Fibroblast of skin of back (primary cell): Measurements from ENCODE around the gene ALDH9A1. TPM values are rescaled to one million over a fixed set of nuclear protein-coding genes. Genes with fewer than 3 reads are reported as not detected.
"Not testable (repeated sequence)": the region's sequence is repeated elsewhere in the genome, so short reads cannot be mapped to it uniquely, and the experiment has no call there.

Experiments
- DNase-seq: peaks from one replicate; pipeline ENCODE4 v3.0.0-alpha.2; 2013
- polyA plus RNA-seq, 2 experiments: library from polyadenylated mRNA; unstranded; fragments of 120-200 nt; gene quantifications; one replicate each; pipeline ENCODE4 v1.2.1, GENCODE V29; 2013; ENCODE audit not compliant: insufficient read length in 2 of 2

The ALDH9A1 gene
- 42.1 TPM for polyA plus RNA-seq (2013, experiment 1 of 2; ENCODE audit: insufficient read length)
- 25.3 TPM for polyA plus RNA-seq (2013, experiment 2 of 2; ENCODE audit: insufficient read length)

- DNase-seq, result peak; percentile 89
These were observed at the start of gene ALDH9A1 for GRCh38 chr1:165697881-165698760. Gene ALDH9A1 (minus strand): TSS chr1:165698562. CDS start chr1:165698558, 4 bp downstream.

DNA sequence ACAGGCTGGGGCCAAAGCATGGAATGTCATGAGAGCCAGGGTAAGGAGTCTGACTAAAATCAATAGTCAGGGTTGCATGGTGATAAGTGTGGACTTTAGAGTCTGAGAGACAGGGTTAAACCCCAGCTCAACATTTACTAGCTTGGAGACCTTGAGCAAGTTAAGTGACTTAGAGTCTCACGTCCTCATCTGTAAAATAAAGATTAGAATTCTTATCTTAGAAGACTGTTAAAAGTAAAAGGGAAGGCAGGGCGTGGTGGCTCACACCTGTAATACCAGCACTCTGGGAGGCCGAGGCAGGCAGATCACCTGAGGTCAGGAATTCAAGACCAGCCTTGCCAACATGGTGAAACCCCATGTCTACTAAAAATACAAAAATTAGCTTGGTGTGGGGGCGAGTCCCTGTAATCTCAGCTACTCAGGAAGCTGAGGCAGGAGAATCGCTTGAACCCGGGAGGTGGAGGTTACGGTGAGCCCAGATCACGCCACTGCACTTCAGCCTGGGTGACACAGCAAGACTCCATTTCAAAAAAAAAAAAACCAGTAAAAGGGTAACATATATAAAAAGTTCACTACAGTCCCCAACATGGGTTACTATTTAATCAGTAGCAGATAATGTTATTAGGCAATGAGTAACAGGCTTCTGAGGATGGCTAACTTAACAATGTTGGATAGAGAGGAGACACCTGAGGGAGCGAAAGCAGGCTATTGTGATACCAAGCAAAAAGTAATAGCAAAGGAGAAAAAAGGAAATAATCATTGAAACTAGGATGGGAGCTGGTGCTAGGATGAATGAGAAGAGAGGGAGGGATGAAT, 49.5 kb upstream of the ALDH9A1 start:
- DNase-seq, result no peak

GRCh38 chr1:165744913-165745312, 46.6 kb upstream of the ALDH9A1 start:
- DNase-seq, result not testable (repeated sequence)

DNA sequence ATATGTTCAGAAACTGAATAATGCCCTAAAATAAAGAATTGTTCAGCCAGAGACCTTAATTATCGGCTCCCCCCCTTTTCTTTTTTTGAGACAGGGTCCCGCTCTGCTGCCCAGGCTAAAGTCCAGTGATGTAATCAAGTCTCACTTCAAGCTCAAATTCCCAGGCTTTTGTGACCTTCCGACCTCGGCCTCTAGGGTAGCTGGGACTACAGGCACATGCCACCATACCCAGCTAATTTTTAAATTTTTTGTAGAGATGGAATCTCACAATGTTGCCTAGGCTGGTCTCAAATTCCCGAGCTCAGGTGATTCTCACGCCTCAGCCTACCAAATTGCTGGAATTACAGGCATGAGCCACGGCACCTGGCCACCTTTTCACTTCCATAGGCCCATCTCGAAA, 43.8 kb upstream of the ALDH9A1 start:
- DNase-seq, result no peak

- DNase-seq, result no peak
These were observed 40.4 kb upstream of the ALDH9A1 start for GRCh38 chr1:165738794-165739193.

GRCh38 chr1:165737196-165737595, 38.8 kb upstream of the ALDH9A1 start:
- peak; percentile 21 for DNase-seq

DNA sequence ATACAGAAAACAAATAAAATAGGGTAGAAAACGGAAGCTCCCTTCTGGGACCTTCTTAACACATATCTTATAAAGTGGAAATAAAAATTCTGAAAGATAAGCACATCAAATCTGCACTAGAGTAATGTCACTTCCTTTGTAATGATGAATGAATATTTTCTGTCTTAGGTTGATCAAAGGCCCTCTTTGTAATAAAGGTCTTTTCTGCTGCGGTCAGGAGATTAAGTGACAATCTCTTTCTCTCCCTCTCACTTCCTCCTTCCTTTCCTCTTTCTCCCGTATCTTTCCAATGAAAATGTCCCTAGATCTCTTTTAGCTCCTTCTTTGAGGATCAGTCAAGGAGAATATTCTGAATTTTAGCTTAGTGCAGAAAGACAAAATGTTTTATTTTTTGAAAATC, 36.5 kb upstream of the ALDH9A1 start:
- DNase-seq, result no peak

GRCh38 chr1:165726841-165727240, 28.5 kb upstream of the ALDH9A1 start:
- DNase-seq, result no peak

GRCh38 chr1:165726169-165726568, 27.8 kb upstream of the ALDH9A1 start:
- DNase-seq, result no peak

GRCh38 chr1:165717918-165718515, 19.7 kb upstream of the ALDH9A1 start:
- peak; percentile 63 for DNase-seq

- DNase-seq, result not testable (repeated sequence)
These were observed 18.1 kb upstream of the ALDH9A1 start for GRCh38 chr1:165716265-165717051.

DNA sequence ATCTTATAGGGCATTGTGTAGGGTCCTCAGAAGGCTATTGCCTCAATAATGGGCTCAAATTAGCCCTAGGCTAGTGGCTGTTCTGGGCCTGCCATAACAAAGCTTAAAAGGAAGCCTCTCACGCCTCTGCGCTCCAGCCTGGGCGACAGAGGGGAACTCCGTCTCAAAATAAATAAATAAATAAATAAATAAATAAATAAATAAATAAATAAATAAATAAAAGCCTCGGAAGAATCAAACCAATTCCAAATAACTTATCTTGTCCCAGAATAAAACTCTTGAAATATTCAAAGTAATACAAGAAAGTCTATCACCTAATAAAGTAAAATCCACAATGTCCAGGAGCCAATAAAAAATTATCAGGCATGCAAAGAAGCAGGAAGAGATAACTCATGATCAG, 14.4 kb upstream of the ALDH9A1 start:
- DNase-seq, result no peak

GRCh38 chr1:165707984-165708706, 9.8 kb upstream of the ALDH9A1 start:
- no peak for DNase-seq

DNA sequence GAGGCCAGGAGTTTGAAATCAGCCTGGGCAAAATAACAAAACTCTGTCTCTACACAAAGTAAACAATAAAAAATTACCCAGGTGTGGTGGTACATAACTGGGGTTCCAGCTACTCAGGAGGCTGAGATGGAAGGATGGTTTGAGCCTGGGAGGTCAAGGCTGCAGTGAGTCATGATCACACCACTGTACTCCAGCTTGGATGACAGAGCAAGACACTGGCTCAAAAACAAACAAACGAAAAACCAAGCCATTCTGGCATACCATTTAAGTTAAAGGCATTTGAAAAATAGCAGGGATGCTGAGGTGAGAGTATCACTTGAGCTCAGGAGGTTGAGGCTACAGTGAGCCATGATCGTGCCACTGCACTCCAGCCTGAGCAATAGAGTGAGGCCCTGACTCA, 5.3 kb upstream of the ALDH9A1 start:
- DNase-seq, result no peak

- not testable (repeated sequence) for DNase-seq
These were observed 3.6 kb upstream of the ALDH9A1 start for GRCh38 chr1:165701922-165702321.

DNA sequence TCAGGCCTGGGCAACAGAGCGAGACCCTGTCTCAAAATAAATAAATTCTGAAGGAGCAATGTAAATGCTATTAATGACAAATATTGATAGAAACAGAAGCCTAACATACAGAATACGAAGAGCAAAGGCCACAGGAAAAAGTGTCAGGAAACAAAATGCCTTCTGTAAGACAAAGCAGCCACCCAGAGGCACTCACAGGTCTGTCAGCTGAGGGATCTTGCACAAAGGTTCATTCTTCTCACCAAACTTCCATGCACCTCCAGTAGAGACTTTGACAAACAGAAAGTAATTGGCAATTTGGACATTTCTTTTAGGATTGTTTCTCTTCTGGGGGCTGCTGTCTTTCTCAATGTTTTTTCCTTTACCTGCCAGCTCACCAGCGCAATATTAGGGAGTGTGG, 1.2 kb upstream of the ALDH9A1 start:
- no peak for DNase-seq

DNA sequence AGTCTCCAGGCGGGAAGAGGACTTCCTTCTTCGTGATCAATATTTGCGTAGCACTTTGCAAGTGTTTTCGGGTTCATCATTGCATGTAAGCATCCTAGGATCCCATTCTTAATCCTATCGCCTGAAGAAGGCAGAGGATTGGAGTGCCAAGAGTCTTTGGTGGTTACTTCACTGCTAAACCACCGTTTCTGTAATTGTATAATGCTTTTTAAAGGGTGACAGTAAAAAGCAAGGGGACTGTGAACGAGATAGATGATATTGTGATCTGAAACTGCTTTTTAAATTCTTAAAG, 345 bp upstream of the ALDH9A1 start:
- DNase-seq, result no peak

- DNase-seq, result no peak
These were observed 876 bp downstream of the ALDH9A1 start for GRCh38 chr1:165697491-165697880.

DNA sequence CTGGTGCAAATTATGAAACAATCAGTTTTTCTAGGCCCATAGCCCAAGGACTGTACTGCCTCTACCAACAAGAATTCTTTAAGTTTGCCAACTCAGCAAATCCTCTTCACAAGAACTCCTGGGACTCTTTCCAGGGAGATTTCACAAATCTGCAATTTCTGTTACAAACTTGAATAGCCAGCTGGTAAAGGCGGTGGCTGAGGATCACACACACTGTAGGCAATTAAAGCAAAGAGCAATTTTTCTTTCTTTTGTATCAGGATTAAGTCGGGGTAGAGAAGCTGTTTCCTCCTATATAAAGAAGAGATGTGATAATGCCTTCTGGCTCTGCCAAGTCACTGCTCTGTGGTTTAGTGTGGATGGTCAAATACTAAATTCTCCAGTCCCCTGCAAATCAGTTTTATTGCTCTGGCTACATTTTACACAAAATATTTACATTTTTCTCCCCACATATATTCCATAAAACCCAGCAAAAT, 1.7 kb downstream of the ALDH9A1 start:
- peak; percentile 58 for DNase-seq

DNA sequence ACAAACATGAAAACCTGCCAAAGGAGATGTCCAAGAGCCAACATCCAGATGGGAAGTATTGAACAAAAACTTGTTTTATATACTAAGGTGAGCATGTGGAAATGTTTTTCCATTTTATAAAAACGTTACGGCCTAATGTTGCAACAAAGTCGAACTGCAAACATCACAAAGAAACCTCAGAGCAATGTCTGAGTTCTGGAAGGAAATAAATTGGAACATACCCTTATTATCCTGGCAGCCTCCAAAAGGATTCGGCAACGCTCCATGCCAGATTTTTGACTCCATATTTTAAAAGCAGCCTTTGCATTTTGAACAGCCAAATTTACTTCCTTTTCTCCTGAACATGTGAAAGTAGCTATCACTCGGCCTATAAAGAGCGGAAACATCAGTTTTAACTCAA, 3.3 kb downstream of the ALDH9A1 start:
- DNase-seq, result no peak

DNA sequence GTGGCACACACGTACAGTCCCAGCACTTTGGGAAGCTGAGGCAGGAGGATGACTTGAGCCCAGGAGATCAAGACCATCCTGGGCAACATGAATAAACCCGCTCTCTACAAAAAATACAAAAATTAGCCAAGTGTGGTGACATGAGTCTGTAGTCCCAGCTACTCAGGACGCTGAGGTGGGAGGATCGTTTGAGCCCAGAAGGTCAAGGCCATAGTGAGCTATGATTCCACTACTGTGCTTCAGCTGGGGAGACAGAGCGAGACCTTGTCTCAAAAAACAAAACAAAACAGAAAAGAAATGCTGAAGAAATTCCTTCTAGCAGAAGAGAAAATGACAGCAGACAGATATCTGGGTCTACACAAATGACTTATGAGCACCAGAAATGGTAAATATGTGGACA, 10.3 kb downstream of the ALDH9A1 start:
- no peak for DNase-seq
